Fibroblast of the aortic adventitia (primary cell): ENCODE measurements around the gene SALL4. TPM values are rescaled to one million over a fixed set of nuclear protein-coding genes. Genes with fewer than 3 reads are reported as not detected.

Source experiments
- DNase-seq: peaks from one replicate; pipeline ENCODE4 v3.0.0-alpha.2; 2010; ENCODE audit warnings: low read depth
- H3K4me3 ChIP-seq: 2 replicates; pipeline ENCODE4 v1.5.1; 2011; ENCODE audit warnings: low read depth, mild to moderate bottlenecking, control low read depth, low read length, moderate library complexity
- CTCF ChIP-seq: IDR thresholded peaks from 2 replicates; pipeline ENCODE4 v1.5.1; 2011; ENCODE audit warnings: mild to moderate bottlenecking, low read length, control low read depth, inconsistent platforms; ENCODE audit not compliant: insufficient read depth
- total RNA-seq: library from RNA; depleted of rRNA; stranded (reverse); fragments of >200 nt; gene quantifications from 2 replicates; pipeline ENCODE4 v1.2.3, GENCODE V29; 2012; ENCODE audit warnings: low replicate concordance

SALL4 gene
- total RNA-seq, 1 donor = 0.36 TPM

DNA sequence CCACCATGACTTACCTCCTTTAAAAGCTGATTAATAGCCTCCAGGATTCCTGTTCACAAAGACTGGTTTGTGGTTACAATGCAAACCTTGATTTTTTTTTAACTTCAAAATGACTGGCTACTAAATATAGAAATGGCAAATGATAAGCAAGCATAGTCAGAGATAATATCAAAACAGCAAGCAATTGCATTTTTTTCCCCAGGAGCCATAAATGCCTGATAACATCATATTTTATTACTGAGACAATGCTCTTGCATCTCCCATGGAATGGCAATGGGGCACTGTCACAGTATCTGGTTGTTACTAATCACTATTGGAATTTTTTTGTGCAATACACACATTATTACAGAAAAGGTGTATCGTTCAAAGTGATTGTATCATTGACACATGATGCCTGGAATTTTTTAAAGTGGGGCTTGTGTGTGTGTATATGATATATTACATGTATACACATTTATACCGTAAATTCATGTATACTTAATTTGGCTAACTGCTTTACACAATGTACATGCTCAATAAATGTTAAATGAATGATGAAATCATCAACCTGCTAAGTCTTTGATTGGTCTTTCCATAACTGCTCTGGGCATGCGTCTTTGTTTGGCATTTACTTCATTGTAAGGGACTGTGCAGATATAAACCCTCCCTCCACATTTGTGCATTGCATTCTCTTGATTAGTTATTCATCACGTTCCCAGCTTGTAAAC is 980 bp upstream of the SALL4 start:
- no peak for TF ChIP-seq CTCF
- DNase-seq = peak; percentile 30
- H3K4me3 ChIP-seq = no peak overlapping the region

DNA sequence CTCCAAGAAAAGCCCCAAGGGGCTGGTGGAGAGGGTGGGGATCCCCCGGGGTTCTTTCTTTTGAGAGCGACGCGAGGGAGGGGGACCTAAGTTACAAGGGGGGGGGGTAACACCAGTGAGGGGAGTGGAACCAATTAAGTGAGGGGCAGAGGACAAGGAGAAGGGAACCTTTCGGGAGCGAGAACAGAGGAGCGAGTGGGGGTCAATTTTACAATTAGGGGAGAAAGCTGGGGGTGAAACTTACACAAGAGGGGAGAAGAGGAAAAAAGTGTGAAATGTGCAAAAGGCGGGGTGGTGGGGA is 548 bp downstream of the SALL4 start:
- peak overlapping the region; percentile 58 for H3K4me3 ChIP-seq
- no peak for DNase-seq
- no peak for TF ChIP-seq CTCF

DNA sequence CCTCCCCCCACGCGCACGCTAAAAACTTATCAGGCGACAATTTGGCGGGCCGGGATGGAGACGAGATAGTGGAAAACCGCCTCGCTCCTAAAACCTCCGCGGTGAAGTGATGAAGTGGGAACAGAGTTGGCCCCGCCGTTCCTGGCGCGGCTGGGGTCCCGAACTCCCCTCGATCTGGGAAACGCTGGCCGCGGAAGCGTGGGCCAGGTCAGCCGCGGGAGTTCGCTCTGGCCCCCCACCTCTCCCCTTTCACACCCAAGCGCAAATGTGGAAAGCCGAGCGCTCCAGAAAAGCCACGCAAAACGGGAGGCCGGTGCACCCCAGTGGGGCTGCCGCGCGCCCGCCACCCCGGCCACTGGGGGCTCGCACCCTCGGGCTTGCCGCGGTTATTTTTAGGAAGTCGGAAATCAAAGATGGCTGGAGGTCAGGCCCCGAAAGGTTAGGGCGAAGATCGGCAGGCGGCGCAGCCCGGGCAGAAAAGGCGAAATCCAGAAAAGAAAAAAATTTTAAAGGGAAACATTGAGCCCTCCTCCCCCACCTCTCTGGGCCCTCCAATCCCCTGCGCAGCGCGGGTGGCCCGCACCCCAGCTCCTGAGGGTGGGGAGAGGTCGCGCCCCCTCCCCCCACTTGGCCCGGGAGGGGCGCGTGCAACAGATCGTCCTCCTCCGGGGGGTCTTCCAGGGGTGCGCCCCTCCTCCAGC is 1.0 kb downstream of the SALL4 start:
- no peak for TF ChIP-seq CTCF
- H3K4me3 ChIP-seq = peak overlapping the region; percentile 58
- DNase-seq = no peak

DNA sequence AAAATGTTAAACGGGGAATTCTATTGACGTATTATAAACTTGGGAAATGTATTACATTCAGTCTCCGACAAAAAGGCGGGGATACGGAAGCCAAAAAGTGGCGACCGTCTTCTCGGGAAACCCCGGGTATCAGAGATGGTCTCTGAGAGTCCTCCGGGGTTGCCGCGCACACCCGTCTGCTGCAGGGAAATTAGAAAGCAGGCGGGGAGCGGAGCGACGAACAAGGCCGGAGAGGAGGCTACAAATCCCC is 1.5 kb downstream of the SALL4 start:
- peak overlapping the region; percentile 58 for H3K4me3 ChIP-seq
- no peak for TF ChIP-seq CTCF
- peak; percentile 11 for DNase-seq

DNA sequence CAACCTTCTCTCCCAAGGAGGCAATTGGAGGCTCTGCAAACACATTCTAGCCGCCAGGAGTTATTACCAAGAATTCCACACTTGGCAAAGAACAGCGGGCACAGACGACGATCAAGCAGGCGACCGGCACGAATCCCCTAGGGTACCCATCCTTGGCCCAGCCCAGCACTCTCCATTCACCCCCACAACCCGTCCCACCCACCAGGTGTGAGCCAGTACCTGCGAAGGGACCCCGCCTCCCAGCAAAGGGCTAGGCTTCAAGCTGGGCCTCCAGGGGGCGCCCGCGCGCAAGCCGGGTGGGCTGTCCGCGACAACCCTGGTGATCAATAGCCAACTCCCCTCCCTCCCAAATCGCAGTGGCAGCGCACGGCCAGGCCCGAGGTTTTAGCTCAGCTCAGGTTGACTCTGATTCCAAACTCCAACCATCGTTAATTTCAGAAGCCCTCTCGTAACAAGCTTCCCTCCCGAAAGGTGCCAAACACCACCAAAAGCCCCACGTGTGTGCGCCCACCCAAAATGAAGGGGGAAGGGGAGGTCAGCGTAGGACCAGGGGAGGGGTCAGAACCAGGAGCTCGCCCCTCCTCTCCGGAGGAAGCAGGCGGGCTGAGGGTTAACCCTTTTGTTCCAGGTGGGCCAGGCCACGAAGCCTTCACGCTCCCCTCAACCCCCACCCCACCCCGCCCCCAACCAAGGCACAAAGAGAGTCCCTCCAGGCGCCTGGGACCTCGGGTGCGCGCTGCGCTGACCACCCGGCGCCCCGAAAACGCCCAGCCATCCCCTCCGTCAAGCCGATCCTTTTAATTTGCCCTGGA is 2.1 kb downstream of the SALL4 start:
- peak; percentile 23 for DNase-seq
- peak overlapping the region; percentile 58 for H3K4me3 ChIP-seq
- TF ChIP-seq CTCF = peak; percentile 85

DNA sequence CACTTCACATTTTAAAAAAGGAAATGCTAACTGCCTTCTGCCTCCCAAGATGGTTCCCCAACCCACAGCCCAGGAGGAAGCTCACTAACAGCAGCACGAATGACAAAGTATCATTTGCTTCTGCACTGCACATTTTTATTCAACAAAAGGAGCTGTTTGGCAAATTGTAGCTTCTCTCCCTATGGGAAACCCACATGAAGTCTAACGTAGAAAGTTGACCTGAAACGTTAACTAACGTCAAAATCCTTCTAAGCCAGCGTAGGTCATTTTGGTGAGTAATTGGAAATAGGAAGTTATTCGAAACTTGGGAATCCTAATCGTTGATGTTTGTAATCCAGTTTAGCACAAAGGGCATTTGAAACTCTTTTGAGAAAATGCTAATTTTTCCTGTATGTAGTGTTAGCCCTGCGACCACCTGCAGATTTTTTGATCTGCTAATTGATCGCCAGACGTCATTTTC is 2.9 kb downstream of the SALL4 start:
- H3K4me3 ChIP-seq = no peak overlapping the region
- no peak for TF ChIP-seq CTCF
- no peak for DNase-seq
